HG03575 (cell line): ENCODE data around the gene YIF1A.
A peak's percentile ranks its signal among the peaks of the same experiment; 100 is the strongest.
"Not testable (repeated sequence)": the region's sequence is repeated elsewhere in the genome, so short reads cannot be mapped to it uniquely, and the experiment has no call there.

Experiments used
- ATAC-seq: cut with Tn5 transposase; IDR thresholded peaks from one replicate; pipeline ENCODE4 v1.9.1; 2021; ENCODE audit not compliant: unreplicated experiment, insufficient number of reproducible peaks, low FRiP score; ENCODE audit errors: extremely low read depth

Gene YIF1A

DNA sequence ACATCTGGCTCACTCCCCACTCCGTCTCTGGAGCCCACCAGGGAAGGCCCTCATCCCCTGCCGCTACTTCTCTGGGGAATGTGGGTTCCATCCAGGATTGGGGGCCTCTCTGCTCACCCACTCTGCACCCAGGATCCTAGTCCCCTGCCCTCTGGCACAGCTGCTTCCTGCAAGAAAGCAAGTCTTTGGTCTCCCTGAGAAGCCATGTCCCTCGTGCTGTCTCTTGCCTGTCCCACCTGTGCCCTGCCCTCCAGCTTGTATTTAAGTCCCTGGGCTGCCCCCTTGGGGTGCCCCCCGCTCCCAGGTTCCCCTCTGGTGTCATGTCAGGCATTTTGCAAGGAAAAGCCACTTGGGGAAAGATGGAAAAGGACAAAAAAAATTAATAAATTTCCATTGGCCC is 11.9 kb downstream of the YIF1A start:
- ATAC-seq: not testable (repeated sequence)

DNA sequence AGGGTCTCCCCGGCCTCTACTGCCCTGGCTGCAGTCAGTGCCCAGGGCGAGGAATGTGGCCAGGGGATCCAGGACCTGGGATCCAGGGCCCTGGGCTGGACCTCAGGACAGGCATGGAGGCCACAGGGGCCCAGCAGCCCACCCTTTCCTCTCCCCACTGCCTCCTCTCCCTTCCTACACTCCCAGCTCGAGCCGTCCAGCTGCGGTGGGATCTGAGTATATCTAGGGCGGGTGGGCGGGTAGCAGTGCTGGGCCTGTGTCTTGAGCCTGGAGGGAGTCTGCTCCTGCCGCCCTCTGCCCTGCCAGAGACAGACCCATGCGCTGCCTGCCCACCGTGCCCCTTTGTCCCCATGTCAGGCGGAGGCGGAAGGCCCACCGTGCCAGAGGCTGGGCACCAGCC is 12.3 kb downstream of the YIF1A start:
- not testable (repeated sequence) for ATAC-seq

- no peak for ATAC-seq
These were observed 12.8 kb downstream of the YIF1A start for GRCh38 chr11:66275984-66276612.

GRCh38 chr11:66275396-66275795 is 13.5 kb downstream of the YIF1A start:
- ATAC-seq: no peak

DNA sequence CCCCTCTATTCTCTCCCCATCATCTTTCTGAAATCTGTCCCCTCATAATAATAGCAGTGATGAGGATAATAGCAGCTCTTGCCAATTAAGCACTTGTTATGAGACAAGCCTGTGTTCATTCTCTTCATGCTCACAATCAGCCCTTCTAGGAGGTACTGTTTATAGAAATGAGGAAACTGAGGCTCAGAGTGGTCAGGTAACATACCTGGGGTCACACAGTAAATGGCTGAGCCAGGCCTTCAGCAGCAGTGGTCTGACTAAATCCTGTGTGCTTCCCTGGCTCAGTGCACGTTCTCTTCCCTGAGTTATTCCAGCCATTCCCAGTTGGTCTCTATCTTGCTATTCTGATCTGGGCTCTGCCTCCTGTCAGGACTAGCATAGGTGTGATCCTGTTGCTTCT is 14.7 kb downstream of the YIF1A start:
- no peak for ATAC-seq

DNA sequence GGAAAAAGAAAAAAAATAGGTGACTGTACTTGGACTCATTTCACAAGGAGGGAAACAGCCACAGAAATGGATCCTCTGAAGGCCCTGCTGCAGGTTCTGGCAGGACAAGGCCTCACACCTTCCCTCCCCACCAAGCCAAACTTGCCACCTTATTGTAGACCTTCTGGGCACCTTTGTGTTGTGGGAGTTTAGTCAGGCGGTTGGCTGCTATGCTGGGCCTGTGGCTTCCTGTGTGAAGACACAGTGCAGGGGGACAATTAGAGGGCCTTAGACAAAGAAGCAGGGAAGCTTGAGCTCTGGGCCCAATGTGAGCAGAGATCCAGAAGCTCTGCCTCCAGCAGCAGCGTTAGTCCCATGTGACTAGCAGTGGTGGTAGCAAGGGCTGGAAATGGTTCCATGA is 16.3 kb downstream of the YIF1A start:
- no peak for ATAC-seq

GRCh38 chr11:66271816-66272215 is 17.1 kb downstream of the YIF1A start:
- ATAC-seq: no peak

DNA sequence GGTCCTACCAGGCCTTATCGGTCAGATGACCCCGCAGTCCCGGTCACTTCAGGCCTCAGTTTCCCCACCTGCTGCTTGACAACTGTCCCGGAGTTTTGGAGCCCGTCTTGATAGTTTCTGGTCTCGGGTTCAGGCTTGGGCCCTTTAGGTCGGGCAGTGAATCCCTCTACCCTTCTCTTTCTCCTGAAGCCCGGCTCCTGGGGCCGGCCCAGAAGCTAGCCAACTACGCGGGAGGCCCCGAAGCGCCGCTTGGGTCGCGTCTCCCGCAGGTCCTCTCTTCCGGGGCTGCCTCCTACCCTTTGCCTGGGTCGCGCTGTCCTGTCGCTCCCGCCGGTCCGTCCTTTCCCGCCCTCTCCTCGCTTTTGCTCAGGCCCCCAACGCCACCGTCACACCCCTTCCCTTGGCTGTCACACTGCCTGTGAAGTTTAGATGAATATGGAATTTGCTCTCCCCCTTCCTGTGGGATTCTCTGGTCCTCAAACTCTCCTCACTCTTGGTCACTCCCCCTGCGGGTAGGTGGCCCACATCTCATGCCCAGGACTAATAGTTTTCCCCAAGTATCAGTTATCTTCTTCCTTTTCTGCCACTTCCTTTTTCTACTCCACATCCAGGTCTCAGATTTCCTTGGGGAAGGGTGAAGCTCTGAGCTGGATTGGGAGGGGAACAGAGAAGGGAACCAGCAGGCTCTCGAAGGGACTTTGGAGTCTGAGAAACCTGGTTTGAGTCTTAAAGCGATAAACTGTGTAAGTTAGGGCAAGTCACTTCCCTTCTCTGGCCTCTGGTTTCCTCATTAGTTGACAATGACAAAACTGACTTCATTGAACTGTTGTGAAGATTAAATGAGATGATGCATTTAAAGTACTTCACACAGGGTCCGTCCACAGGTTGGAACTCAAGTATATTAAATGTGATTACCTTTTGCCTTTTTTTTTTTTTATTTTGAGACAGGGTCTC is 19.7 kb downstream of the YIF1A start:
- ATAC-seq: no peak

- ATAC-seq: peak; percentile 57
These were observed 20.5 kb downstream of the YIF1A start, which contains the start of gene RAB1B for GRCh38 chr11:66268244-66268951. Gene RAB1B (plus strand): TSS chr11:66268639. CDS start chr11:66268680, 41 bp downstream.

- peak; percentile 10 for ATAC-seq
These were observed 21.3 kb downstream of the YIF1A start for GRCh38 chr11:66267379-66268243.

DNA sequence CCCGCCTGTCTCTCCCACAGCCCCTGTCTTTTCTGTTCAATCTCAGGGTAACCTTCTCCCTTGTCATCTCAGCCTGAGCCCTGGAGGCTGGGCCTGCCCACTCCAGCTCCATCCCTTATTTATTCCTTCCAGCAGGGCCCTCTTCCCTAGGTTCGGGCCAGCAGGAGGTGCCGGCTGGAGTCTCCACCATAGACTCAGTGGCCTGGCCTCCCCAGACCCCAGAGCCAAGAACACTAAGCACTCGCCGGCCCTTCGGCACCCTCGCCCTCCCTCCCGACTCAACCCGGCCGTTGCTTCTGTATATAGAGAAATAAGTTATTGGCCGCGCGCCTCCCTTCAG is 21.9 kb downstream of the YIF1A start:
- ATAC-seq: no peak

DNA sequence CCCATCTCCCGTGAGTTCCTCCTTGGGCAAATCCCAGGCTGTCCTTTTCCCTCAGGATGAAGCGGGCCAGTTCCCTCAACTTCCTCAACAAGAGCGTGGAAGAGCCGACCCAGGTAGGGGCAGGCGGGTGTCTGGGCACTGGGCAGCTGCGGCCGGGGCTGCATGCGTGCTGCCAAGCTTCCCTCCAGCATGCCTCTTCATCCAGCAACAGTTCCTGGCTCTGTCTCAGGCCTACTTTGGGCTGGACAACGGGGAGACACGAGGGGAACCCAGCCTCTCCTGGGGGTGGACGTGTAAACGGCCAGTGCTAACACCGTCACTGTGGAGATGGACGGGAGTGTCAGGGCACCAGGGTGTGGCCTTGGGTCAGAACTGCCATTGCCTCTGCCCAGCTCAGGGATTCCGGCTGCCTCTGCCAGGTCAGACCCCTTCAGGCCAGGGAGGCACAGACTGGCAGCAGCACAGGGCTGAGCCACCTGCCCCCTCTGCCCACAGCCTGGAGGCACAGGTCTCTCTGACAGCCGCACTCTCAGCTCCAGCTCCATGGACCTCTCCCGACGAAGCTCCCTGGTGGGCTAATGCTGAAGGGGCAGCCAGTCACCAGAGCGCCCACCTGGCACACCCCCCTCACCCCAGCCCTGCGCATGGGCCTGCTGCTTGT is 22.4 kb downstream of the YIF1A start:
- ATAC-seq: no peak

DNA sequence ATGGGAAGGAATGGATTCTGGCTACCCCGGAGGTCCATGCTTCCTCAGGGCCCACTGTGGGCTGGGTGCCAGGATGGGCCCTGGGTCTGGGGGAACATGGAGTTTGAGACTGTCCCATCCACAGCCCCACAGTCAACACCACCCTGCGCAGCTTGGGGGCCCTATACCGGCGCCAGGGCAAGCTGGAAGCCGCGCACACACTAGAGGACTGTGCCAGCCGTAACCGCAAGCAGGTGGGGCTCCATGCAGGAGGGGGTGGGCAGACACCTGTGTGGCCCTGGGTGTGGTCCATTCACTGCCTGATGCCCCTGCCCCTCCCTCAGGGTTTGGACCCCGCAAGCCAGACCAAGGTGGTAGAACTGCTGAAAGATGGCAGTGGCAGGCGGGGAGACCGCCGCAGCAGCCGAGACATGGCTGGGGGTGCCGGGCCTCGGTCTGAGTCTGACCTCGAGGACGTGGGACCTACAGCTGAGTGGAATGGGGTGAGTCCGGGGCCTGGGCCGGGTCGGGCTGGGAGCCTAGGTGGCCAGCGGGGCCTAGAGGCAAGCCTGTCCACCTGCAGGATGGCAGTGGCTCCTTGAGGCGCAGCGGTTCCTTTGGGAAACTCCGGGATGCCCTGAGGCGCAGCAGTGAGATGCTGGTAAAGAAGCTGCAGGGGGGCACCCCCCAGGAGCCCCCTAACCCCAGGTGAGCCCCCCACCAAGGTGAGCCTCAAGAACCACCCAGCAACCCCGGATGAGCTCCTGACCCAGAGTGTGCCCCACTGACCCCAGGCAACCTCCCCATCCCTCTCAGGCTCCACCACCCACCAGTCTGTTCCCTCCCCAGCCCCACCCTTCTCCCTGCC is 23.2 kb downstream of the YIF1A start:
- no peak for ATAC-seq

DNA sequence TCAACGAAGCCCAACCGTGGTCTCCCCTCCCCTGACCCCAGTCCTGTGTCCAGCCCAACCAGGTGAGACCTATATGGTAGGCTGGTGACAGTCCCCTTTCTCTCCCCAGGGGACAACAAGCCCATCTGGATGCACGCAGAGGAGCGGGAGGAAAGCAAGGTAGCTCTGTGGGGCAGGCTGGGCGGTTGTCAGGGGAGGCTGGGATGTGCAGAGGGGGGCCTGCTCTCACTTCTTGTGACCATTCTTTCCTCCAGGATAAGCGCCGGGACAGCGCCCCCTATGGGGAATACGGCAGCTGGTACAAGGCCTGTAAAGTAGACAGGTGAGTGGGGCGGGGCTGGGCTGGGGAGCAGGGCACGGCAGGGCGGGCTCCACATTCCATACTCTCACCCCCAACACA is 24.0 kb downstream of the YIF1A start:
- ATAC-seq: no peak

GRCh38 chr11:66264383-66264782 is 24.6 kb downstream of the YIF1A start:
- ATAC-seq: no peak

DNA sequence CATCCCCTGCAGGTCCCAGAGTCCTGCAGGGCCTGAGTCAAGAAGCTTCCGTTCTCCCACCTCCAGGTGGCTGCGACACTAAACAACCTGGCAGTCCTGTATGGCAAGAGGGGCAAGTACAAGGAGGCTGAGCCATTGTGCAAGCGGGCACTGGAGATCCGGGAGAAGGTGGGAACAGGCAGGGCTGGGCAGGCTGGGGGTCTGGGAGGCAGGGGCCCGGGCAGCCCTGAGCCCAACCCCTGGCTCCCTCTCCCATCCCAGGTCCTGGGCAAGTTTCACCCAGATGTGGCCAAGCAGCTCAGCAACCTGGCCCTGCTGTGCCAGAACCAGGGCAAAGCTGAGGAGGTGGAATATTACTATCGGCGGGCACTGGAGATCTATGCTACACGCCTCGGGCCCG is 25.2 kb downstream of the YIF1A start:
- no peak for ATAC-seq

DNA sequence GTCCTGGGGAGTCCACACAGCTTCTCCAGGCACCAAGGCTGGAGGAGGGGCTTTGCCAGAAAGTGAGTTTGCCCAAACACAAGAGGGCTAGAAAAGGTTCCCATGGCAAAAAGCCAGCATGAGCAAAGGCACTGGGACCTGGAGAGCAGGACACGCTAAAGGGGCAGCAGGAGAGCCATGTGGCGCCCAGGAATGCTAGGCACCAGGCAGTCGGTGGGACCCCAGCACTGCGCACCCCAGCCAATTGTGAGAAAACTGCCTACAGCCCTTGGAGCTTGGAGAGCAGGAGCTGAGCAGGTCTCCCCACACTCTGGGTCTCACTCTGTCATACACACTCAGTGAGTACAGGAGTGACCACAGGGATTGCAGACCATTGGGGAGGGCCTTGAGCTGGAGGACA is 25.7 kb downstream of the YIF1A start:
- ATAC-seq: no peak

DNA sequence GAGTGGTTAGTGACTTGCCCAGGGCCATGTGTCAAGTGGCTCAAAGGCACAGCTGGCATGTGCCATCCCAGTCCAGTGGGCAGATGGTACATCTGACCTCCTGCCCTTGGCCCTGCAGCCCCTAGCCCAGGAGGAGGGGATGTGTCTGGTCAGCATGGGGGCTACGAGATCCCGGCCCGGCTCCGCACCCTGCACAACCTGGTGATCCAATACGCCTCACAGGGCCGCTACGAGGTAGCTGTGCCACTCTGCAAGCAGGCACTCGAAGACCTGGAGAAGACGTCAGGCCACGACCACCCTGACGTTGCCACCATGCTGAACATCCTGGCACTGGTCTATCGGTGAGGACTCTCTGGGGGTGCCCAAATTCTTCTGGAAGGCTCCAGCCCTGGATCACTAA is 26.2 kb downstream of the YIF1A start:
- no peak for ATAC-seq
